HCT116 (cell line): Measurements from ENCODE around the gene MSI2. TPM values are rescaled to one million over a fixed set of nuclear protein-coding genes. Genes with fewer than 3 reads are reported as not detected.

Experiments used
- ATAC-seq: fragments of 200-7000 bp; cut with Tn5 transposase; 2 replicates; pipeline ENCODE4 v1.9.1; 2020; ENCODE audit warnings: mild to moderate bottlenecking, moderate library complexity
- BruUV-seq: library from RNA; stranded (reverse); fragments of 400-500 nt; replicated peaks from 2 replicates; lab custom pipeline; 2021; lab: Mats Ljungman, UMichigan
- CTCF ChIA-PET: fragments of 300-600 bp; sonication (Branson Sonifier 250); formaldehyde crosslinking; loops from one replicate; lab custom pipeline; 2021; ENCODE audit warnings: antibody characterized with exemption; lab: Charles Lee
- POLR2A ChIA-PET: fragments of 300-600, 350-600 bp; sonication (Branson Sonifier 250); formaldehyde crosslinking; loops from one replicate; lab custom pipeline; 2021; ENCODE audit warnings: antibody characterized with exemption; lab: Charles Lee
- RAD21 ChIA-PET, 2 experiments: fragments of 300-600 bp; sonication (Branson Sonifier 250); formaldehyde crosslinking; loops; one replicate each; lab custom pipeline; 2023; ENCODE audit warnings: low total read pairs in 2 of 2; ENCODE audit not compliant: uncharacterized antibody in 2 of 2, unreplicated experiment in 2 of 2, low non-redundant PET in 1 of 2; lab: Charles Lee
- DNase-seq: peaks from one replicate; pipeline ENCODE4 v3.0.0-alpha.2; 2010; ENCODE audit warnings: low read depth, low spot score
- H2AFZ ChIP-seq: fragments of 200-600 bp; shearing (Covaris generic), sonication (generic); 2 replicates; pipeline ENCODE4 v1.6.1; 2017; ENCODE audit warnings: low read depth, mixed run types, mixed read lengths, antibody characterized with exemption, low read length; ENCODE audit not compliant: poor library complexity, severe bottlenecking
- H3K27ac ChIP-seq: 2 replicates; pipeline ENCODE4 v1.5.1; 2012; ENCODE audit warnings: low read depth, low read length
- H3K27me3 ChIP-seq: fragments of 200-600 bp; sonication (generic); 2 replicates; pipeline ENCODE4 v1.6.1; 2016; ENCODE audit warnings: mixed run types, low read length, mixed read lengths; ENCODE audit not compliant: insufficient read depth
- H3K36me3 ChIP-seq, 2 experiments: fragments of 200-500 bp in 1 of 2; fragments of 200-600 bp in 1 of 2; sonication (Bioruptor generic) in 1 of 2; sonication (generic) in 1 of 2; 2 replicates each; pipeline versions ENCODE4 v1.5.1 to v1.6.1; 2014 to 2016; ENCODE audit warnings: low read length in 2 of 2, inconsistent platforms in 1 of 2, mixed read lengths in 1 of 2, mixed run types in 1 of 2; ENCODE audit not compliant: insufficient read depth in 2 of 2, control insufficient read depth in 1 of 2
- H3K4me1 ChIP-seq, 2 experiments: fragments of 200-600 bp in 1 of 2; sonication (generic) in 1 of 2; 2 replicates each; pipeline versions ENCODE4 v1.5.1 to v1.6.1; 2012 to 2017; ENCODE audit warnings: low read length in 2 of 2, inconsistent platforms in 1 of 2, mild to moderate bottlenecking in 1 of 2, mixed read lengths in 1 of 2, mixed run types in 1 of 2, moderate library complexity in 1 of 2; ENCODE audit not compliant: insufficient read depth in 2 of 2, control insufficient read depth in 1 of 2
- H3K4me2 ChIP-seq: fragments of 200-600 bp; sonication (generic); 2 replicates; pipeline ENCODE4 v1.6.1; 2017; ENCODE audit warnings: mixed run types, low read length, mixed read lengths
- H3K4me3 ChIP-seq, 2 experiments: fragments of 200-600 bp in 1 of 2; sonication (generic) in 1 of 2; replicated peaks in 1 of 2; 2 replicates each; pipeline ENCODE4 v1.5.1; 2011 to 2016; ENCODE audit warnings: low read length in 2 of 2, control low read depth in 1 of 2, low read depth in 1 of 2, mild to moderate bottlenecking in 1 of 2, mixed read lengths in 1 of 2, mixed run types in 1 of 2
- H3K79me2 ChIP-seq: fragments of 200-600 bp; sonication (generic); 2 replicates; pipeline ENCODE4 v1.6.1; 2017; ENCODE audit warnings: mild to moderate bottlenecking, mixed run types, low read length, moderate library complexity, mixed read lengths; ENCODE audit not compliant: insufficient read depth
- H3K9ac ChIP-seq: fragments of 200-600 bp; sonication (generic); 2 replicates; pipeline ENCODE4 v1.6.1; 2016; ENCODE audit warnings: low read length, mixed read lengths
- H3K9me2 ChIP-seq: fragments of 200-600 bp; sonication (generic), shearing (Covaris generic); 2 replicates; pipeline ENCODE4 v1.6.1; 2017; ENCODE audit warnings: mixed run types, mild to moderate bottlenecking, moderate library complexity; ENCODE audit not compliant: insufficient read depth
- H3K9me3 ChIP-seq, 2 experiments: fragments of 200-500 bp in 1 of 2; fragments of 200-600 bp in 1 of 2; sonication (Bioruptor generic) in 1 of 2; sonication (generic) in 1 of 2; 2 replicates each; pipeline ENCODE4 v1.6.1; 2014 to 2017; ENCODE audit warnings: low read length in 2 of 2, mixed read lengths in 2 of 2, inconsistent platforms in 1 of 2, low read depth in 1 of 2, mild to moderate bottlenecking in 1 of 2, mixed run types in 1 of 2, moderate library complexity in 1 of 2; ENCODE audit not compliant: control insufficient read depth in 1 of 2, insufficient read depth in 1 of 2
- H4K20me1 ChIP-seq: fragments of 200-600 bp; sonication (generic), shearing (Covaris generic); 2 replicates; pipeline ENCODE4 v1.6.1; 2017; ENCODE audit warnings: mixed run types, mild to moderate bottlenecking, moderate library complexity; ENCODE audit not compliant: insufficient read depth
- CEBPB ChIP-seq: IDR thresholded peaks from 2 replicates; pipeline ENCODE4 v1.6.1; 2012; ENCODE audit warnings: low read depth
- EGR1 ChIP-seq: IDR thresholded peaks from 2 replicates; pipeline ENCODE4 v1.6.1; 2012; ENCODE audit warnings: low read depth
- ELF1 ChIP-seq: IDR thresholded peaks from 2 replicates; pipeline ENCODE4 v1.6.1; 2012; ENCODE audit warnings: low read depth, borderline replicate concordance
- FOSL1 ChIP-seq: IDR thresholded peaks from 2 replicates; pipeline ENCODE4 v1.6.1; 2012; ENCODE audit warnings: low read depth
- JUND ChIP-seq: IDR thresholded peaks from 2 replicates; pipeline ENCODE4 v1.6.1; 2012
- POLR2A ChIP-seq: IDR thresholded peaks from 2 replicates; pipeline ENCODE4 v1.7.0; 2011; ENCODE audit warnings: borderline replicate concordance; ENCODE audit not compliant: insufficient read depth, insufficient read length; ENCODE audit errors: extremely low read depth
- RAD21 ChIP-seq: IDR thresholded peaks from 2 replicates; pipeline ENCODE4 v1.6.1; 2012; ENCODE audit warnings: low read depth, mild to moderate bottlenecking
- SP1 ChIP-seq: IDR thresholded peaks from 2 replicates; pipeline ENCODE4 v1.6.1; 2012; ENCODE audit warnings: low read depth
- SRF ChIP-seq: IDR thresholded peaks from 2 replicates; pipeline ENCODE4 v1.6.1; 2012; ENCODE audit warnings: low read depth
- YY1 ChIP-seq: IDR thresholded peaks from 2 replicates; pipeline ENCODE4 v1.6.1; 2011; ENCODE audit warnings: low read length, low read depth, moderate library complexity, mild to moderate bottlenecking; ENCODE audit not compliant: insufficient replicate concordance; ENCODE audit errors: extremely low read depth
- ZFX ChIP-seq: fragments of 450-650 bp; IDR thresholded peaks from 2 replicates; pipeline ENCODE4 v1.6.1; 2017
- intact Hi-C: fragments of 100-400 bp; cut with micrococcal nuclease; formaldehyde crosslinking; loops from 2 replicates; pipeline ENCODE4 v1.10.0; 2022
- total RNA-seq: library from RNA; stranded (reverse); gene quantifications from one replicate; pipeline ENCODE4 v1.2.1, GENCODE V29; 2021; ENCODE audit not compliant: unreplicated experiment
- TF ChIP-seq, protein P1 (sequence below): IDR thresholded peaks from 2 replicates; pipeline ENCODE4 v1.6.1; 2011; ENCODE audit warnings: mild to moderate bottlenecking, low read length, moderate library complexity; ENCODE audit not compliant: insufficient replicate concordance; ENCODE audit errors: extremely low read depth
- TF ChIP-seq, protein P2 (sequence below): IDR thresholded peaks from 2 replicates; pipeline ENCODE4 v1.6.1; 2012
- TF ChIP-seq, protein P3 (sequence below), 3 experiments: fragments of 200-600 bp in 1 of 3; sonication (generic) in 1 of 3; IDR thresholded peaks in 2 of 3; conservative IDR thresholded peaks in 1 of 3; 2 replicates each; pipeline ENCODE4 v1.5.1; 2012 to 2017; ENCODE audit warnings: low read depth in 2 of 3, low read length in 2 of 3, antibody characterized with exemption in 1 of 3, borderline replicate concordance in 1 of 3, control low read depth in 1 of 3, mild to moderate bottlenecking in 1 of 3, mixed read lengths in 1 of 3, mixed run types in 1 of 3, moderate library complexity in 1 of 3; ENCODE audit not compliant: insufficient read depth in 1 of 3

Gene MSI2
- total RNA-seq, 1 experiment from 2014 or later, result 137 TPM

DNA sequence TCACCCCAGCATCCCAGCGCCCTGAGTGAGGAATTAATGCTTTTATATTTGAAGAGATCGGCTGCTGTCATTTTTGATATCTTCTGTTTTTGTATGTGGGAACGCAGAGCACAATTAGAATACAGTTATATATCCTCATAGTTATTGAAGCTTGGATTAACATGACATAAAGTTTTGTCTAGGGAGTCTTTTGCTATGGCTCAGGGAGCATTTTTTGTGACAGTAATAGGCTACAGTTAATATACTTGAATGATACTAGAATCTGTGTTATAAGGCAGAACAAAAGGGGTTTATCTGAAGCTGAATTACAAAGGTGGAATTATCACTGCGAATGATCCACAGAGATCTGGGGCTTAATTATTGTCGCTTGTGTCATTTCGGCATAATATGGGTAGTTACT is 239.4 kb downstream of the MSI2 start (continued):
- TF ChIP-seq RAD21, result no peak
- no peak for TF ChIP-seq EGR1

DNA sequence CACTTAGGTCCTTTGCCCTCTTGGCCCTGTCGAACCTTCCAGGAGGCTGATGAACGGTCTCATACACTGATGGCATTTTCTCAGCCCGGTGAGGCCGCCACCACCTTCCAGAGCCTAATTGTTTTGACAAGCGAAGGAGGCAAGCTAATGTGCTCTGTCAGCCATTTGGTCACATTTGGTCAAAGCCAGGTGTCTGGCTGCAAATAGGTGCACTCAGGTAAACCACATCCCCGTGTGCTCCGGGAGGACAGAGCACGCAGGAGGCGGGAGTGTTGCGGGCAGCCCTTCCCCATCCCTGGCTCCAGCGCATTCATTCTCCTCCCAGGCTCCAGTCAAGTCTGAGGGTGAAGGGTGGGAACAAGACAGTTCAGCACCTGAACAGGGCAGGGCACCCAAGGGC is 240.1 kb downstream of the MSI2 start:
- RAD21 ChIA-PET, result no interaction called here
- DNase-seq, result no peak
- CTCF ChIA-PET, result no interaction called here
- no peak overlapping the region for H3K4me3 ChIP-seq
- H3K27ac ChIP-seq, result no peak overlapping the region
- no peak for ATAC-seq
- H3K4me1 ChIP-seq, result no peaks in the 10 kb centered on the region
- intact Hi-C loops, result no loop called here
- H4K20me1 ChIP-seq, result 0 out of 2 replicates have a peak, but pooled peaks cover 4% of the 10 kb centered on the region
- H3K36me3 ChIP-seq, result no peaks in the 10 kb centered on the region
- no TSS peak for BruUV-seq
- H3K4me2 ChIP-seq, result no peak overlapping the region
- H3K79me2 ChIP-seq, result no peaks in the 10 kb centered on the region; the same call in 1 of the 2 replicates
- H3K27me3 ChIP-seq, result no peaks in the 10 kb centered on the region
- no peak overlapping the region for H2AFZ ChIP-seq
- H3K9me3 ChIP-seq, result no peaks in the 10 kb centered on the region
- no peak overlapping the region for H3K9ac ChIP-seq
- TF ChIP-seq POLR2A (no peak), RAD21 (no peak), CEBPB (no peak), SRF (no peak), FOSL1 (no peak), SP1 (no peak), ZFX (no peak), JUND (no peak), ELF1 (no peak), YY1 (no peak)
- TF ChIP-seq, protein P1, sequence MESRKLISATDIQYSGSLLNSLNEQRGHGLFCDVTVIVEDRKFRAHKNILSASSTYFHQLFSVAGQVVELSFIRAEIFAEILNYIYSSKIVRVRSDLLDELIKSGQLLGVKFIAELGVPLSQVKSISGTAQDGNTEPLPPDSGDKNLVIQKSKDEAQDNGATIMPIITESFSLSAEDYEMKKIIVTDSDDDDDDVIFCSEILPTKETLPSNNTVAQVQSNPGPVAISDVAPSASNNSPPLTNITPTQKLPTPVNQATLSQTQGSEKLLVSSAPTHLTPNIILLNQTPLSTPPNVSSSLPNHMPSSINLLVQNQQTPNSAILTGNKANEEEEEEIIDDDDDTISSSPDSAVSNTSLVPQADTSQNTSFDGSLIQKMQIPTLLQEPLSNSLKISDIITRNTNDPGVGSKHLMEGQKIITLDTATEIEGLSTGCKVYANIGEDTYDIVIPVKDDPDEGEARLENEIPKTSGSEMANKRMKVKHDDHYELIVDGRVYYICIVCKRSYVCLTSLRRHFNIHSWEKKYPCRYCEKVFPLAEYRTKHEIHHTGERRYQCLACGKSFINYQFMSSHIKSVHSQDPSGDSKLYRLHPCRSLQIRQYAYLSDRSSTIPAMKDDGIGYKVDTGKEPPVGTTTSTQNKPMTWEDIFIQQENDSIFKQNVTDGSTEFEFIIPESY, result no peak
- TF ChIP-seq, protein P2, sequence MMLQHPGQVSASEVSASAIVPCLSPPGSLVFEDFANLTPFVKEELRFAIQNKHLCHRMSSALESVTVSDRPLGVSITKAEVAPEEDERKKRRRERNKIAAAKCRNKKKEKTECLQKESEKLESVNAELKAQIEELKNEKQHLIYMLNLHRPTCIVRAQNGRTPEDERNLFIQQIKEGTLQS, result no peak
- TF ChIP-seq, protein P3, sequence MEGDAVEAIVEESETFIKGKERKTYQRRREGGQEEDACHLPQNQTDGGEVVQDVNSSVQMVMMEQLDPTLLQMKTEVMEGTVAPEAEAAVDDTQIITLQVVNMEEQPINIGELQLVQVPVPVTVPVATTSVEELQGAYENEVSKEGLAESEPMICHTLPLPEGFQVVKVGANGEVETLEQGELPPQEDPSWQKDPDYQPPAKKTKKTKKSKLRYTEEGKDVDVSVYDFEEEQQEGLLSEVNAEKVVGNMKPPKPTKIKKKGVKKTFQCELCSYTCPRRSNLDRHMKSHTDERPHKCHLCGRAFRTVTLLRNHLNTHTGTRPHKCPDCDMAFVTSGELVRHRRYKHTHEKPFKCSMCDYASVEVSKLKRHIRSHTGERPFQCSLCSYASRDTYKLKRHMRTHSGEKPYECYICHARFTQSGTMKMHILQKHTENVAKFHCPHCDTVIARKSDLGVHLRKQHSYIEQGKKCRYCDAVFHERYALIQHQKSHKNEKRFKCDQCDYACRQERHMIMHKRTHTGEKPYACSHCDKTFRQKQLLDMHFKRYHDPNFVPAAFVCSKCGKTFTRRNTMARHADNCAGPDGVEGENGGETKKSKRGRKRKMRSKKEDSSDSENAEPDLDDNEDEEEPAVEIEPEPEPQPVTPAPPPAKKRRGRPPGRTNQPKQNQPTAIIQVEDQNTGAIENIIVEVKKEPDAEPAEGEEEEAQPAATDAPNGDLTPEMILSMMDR (IDR thresholded peaks at IDR 0.05 in 2 of 3, conservative IDR thresholded peaks at IDR 0.05 in 1 of 3; ENCODE audit: borderline replicate concordance in 1 of 3, insufficient read depth in 1 of 3, low read depth in 2 of 3, low read length in 2 of 3), result no peak
- POLR2A ChIA-PET, result no interaction called here
- no peaks in the 10 kb centered on the region for H3K9me2 ChIP-seq
